ENCODE measurements around the gene AQP5.

AQP5 gene

GRCh38 chr12:49975318-49975761 is 13.7 kb downstream of the AQP5 start:
- H3K4me2 ChIP-seq (ENCODE audit: low read length) = no peak overlapping the region
- no peaks in the 10 kb centered on the region for H3K79me2 ChIP-seq
- no peak for TF ChIP-seq CTCF (IDR thresholded peaks at IDR 0.05)
- H3K4me1 ChIP-seq = no peaks in the 10 kb centered on the region
- no peak overlapping the region for H3K4me3 ChIP-seq (ENCODE audit: low read depth, low read length)
- H3K9ac ChIP-seq = no peak overlapping the region
- H3K27me3 ChIP-seq (ENCODE audit: control insufficient read depth, insufficient read depth, low read length) = no peaks in the 10 kb centered on the region
- no peaks in the 10 kb centered on the region for H3K36me3 ChIP-seq (ENCODE audit: control insufficient read depth, insufficient read depth, low read length)
- H3K9me3 ChIP-seq (ENCODE audit: control insufficient read depth, low read length) = no peaks in the 10 kb centered on the region
- H3K27ac ChIP-seq = no peak overlapping the region
- no peak overlapping the region for H2AFZ ChIP-seq

- no peak overlapping the region for H3K27ac ChIP-seq
- H3K9ac ChIP-seq = no peak overlapping the region
- no peaks in the 10 kb centered on the region for H3K36me3 ChIP-seq (ENCODE audit: control insufficient read depth, insufficient read depth, low read length)
- H3K27me3 ChIP-seq (ENCODE audit: control insufficient read depth, insufficient read depth, low read length) = no peaks in the 10 kb centered on the region
- TF ChIP-seq CTCF (IDR thresholded peaks at IDR 0.05) = no peak
- H3K9me3 ChIP-seq (ENCODE audit: control insufficient read depth, low read length) = no peaks in the 10 kb centered on the region
- H3K4me1 ChIP-seq = no peaks in the 10 kb centered on the region
- no peak overlapping the region for H3K4me2 ChIP-seq (ENCODE audit: low read length)
- no peak overlapping the region for H3K4me3 ChIP-seq (ENCODE audit: low read depth, low read length)
- H3K79me2 ChIP-seq = no peaks in the 10 kb centered on the region
- H2AFZ ChIP-seq = no peak overlapping the region
Observed at GRCh38 chr12:49976557-49976956, 14.9 kb downstream of the AQP5 start.

- H3K9ac ChIP-seq = no peak overlapping the region
- H2AFZ ChIP-seq = no peak overlapping the region
- no peak for TF ChIP-seq CTCF (IDR thresholded peaks at IDR 0.05)
- no peaks in the 10 kb centered on the region for H3K36me3 ChIP-seq (ENCODE audit: control insufficient read depth, insufficient read depth, low read length)
- no peak overlapping the region for H3K27ac ChIP-seq
- H3K9me3 ChIP-seq (ENCODE audit: control insufficient read depth, low read length) = no peaks in the 10 kb centered on the region
- no peak overlapping the region for H3K4me3 ChIP-seq (ENCODE audit: low read depth, low read length)
- H3K4me1 ChIP-seq = no peaks in the 10 kb centered on the region
- no peak overlapping the region for H3K4me2 ChIP-seq (ENCODE audit: low read length)
- H3K27me3 ChIP-seq (ENCODE audit: control insufficient read depth, insufficient read depth, low read length) = no peaks in the 10 kb centered on the region
- no peaks in the 10 kb centered on the region for H3K79me2 ChIP-seq
Observed at GRCh38 chr12:49978125-49978524, 16.5 kb downstream of the AQP5 start.

- Histone ChIP-seq H3K27me3 (ENCODE audit: control insufficient read depth, insufficient read depth, low read length) (no peaks in the 10 kb centered on the region), H2AFZ (no peak overlapping the region), H3K9ac (no peak overlapping the region), H3K79me2 (no peaks in the 10 kb centered on the region), H3K4me3 (ENCODE audit: low read depth, low read length) (no peak overlapping the region), H3K27ac (no peak overlapping the region), H3K9me3 (ENCODE audit: control insufficient read depth, low read length) (no peaks in the 10 kb centered on the region), H3K4me1 (peaks cover 5% of the 10 kb centered on the region), H3K4me2 (ENCODE audit: low read length) (no peak overlapping the region), H3K36me3 (ENCODE audit: control insufficient read depth, insufficient read depth, low read length) (no peaks in the 10 kb centered on the region)
- no peak for TF ChIP-seq CTCF (IDR thresholded peaks at IDR 0.05)
Observed at GRCh38 chr12:49979016-49979586, 17.4 kb downstream of the AQP5 start.

GRCh38 chr12:49979791-49980190 is 18.1 kb downstream of the AQP5 start:
- Histone ChIP-seq H3K4me2 (ENCODE audit: low read length) (no peak overlapping the region), H3K27me3 (ENCODE audit: control insufficient read depth, insufficient read depth, low read length) (no peaks in the 10 kb centered on the region), H3K27ac (no peak overlapping the region), H3K36me3 (ENCODE audit: control insufficient read depth, insufficient read depth, low read length) (no peaks in the 10 kb centered on the region), H2AFZ (no peak overlapping the region), H3K9ac (no peak overlapping the region), H3K9me3 (ENCODE audit: control insufficient read depth, low read length) (no peaks in the 10 kb centered on the region), H3K4me3 (ENCODE audit: low read depth, low read length) (no peak overlapping the region), H3K4me1 (peaks cover 8% of the 10 kb centered on the region), H3K79me2 (no peaks in the 10 kb centered on the region)
- no peak for TF ChIP-seq CTCF (IDR thresholded peaks at IDR 0.05)
